HG02798 (cell line): Measurements from ENCODE around the gene KCNC1.

Source experiments
- ATAC-seq: cut with Tn5 transposase; IDR thresholded peaks from one replicate; pipeline ENCODE4 v1.9.1; 2021; ENCODE audit warnings: mild to moderate bottlenecking; ENCODE audit not compliant: unreplicated experiment, poor library complexity

KCNC1 gene

GRCh38 chr11:17782145-17782544 is 47.6 kb downstream of the KCNC1 start:
- ATAC-seq = no peak

- ATAC-seq = no peak
Measured at GRCh38 chr11:17782603-17783337, 48.2 kb downstream of the KCNC1 start.

GRCh38 chr11:17783878-17784277 is 49.3 kb downstream of the KCNC1 start:
- no peak for ATAC-seq

GRCh38 chr11:17786824-17787525 is 52.4 kb downstream of the KCNC1 start:
- no peak for ATAC-seq

GRCh38 chr11:17788084-17788483 is 53.5 kb downstream of the KCNC1 start:
- no peak for ATAC-seq

- ATAC-seq = no peak
Measured at GRCh38 chr11:17790453-17790852, 55.9 kb downstream of the KCNC1 start.

- ATAC-seq = no peak
Measured at GRCh38 chr11:17791144-17791543, 56.6 kb downstream of the KCNC1 start.

GRCh38 chr11:17792161-17792560 is 57.6 kb downstream of the KCNC1 start:
- no peak for ATAC-seq

GRCh38 chr11:17793642-17794170 is 59.1 kb downstream of the KCNC1 start:
- no peak for ATAC-seq

GRCh38 chr11:17794981-17795380 is 60.4 kb downstream of the KCNC1 start:
- ATAC-seq = no peak

- ATAC-seq = no peak
Measured at GRCh38 chr11:17796154-17796553, 61.6 kb downstream of the KCNC1 start.

- no peak for ATAC-seq
Measured at GRCh38 chr11:17798253-17798652, 63.7 kb downstream of the KCNC1 start.

GRCh38 chr11:17798716-17799115 is 64.1 kb downstream of the KCNC1 start:
- no peak for ATAC-seq

- no peak for ATAC-seq
Measured at GRCh38 chr11:17799147-17799546, 64.6 kb downstream of the KCNC1 start.

GRCh38 chr11:17801166-17801565 is 66.6 kb downstream of the KCNC1 start:
- ATAC-seq = no peak

GRCh38 chr11:17802491-17802890 is 67.9 kb downstream of the KCNC1 start:
- no peak for ATAC-seq

- ATAC-seq = no peak
Measured at GRCh38 chr11:17803754-17804334, 69.3 kb downstream of the KCNC1 start.

- ATAC-seq = no peak
Measured at GRCh38 chr11:17805043-17805442, 70.5 kb downstream of the KCNC1 start.

GRCh38 chr11:17805873-17806272 is 71.3 kb downstream of the KCNC1 start:
- no peak for ATAC-seq

- no peak for ATAC-seq
Measured at GRCh38 chr11:17807034-17807433, 72.5 kb downstream of the KCNC1 start.

GRCh38 chr11:17810041-17810440 is 75.5 kb downstream of the KCNC1 start:
- no peak for ATAC-seq
